Erythroblast (primary cell): ENCODE data around the gene FZD2.

Source experiments
- DNase-seq, 2 experiments: peaks; one replicate each; lab custom pipeline; 2025; lab: John Stamatoyannopoulos, UW
- GATA1 ChIP-seq: IDR thresholded peaks from 2 replicates; pipeline ENCODE4 v1.6.1; 2011; ENCODE audit warnings: low read depth, mild to moderate bottlenecking, control low read depth, low read length, moderate library complexity
- POLR2A ChIP-seq: IDR thresholded peaks from 2 replicates; pipeline ENCODE4 v1.6.1; 2011; ENCODE audit warnings: mild to moderate bottlenecking, low read length

The FZD2 gene

GRCh38 chr17:44602390-44602789, 45.1 kb downstream of the FZD2 start:
- no peak for DNase-seq
- TF ChIP-seq POLR2A (no peak), GATA1 (no peak)

- no peak for TF ChIP-seq POLR2A
Measured at GRCh38 chr17:44602970-44603369, 45.7 kb downstream of the FZD2 start.

GRCh38 chr17:44604116-44604761, 47.0 kb downstream of the FZD2 start:
- no peak for DNase-seq
- TF ChIP-seq POLR2A: no peak
- TF ChIP-seq GATA1: no peak

More at GRCh38 chr17:44602970-44603369, 45.7 kb downstream of the FZD2 start:
- no peak for DNase-seq

GRCh38 chr17:44604768-44605485, 47.6 kb downstream of the FZD2 start:
- no peak for TF ChIP-seq GATA1
- TF ChIP-seq POLR2A: no peak
- DNase-seq: no peak

- TF ChIP-seq GATA1 (no peak), POLR2A (no peak)
- DNase-seq: no peak
Measured at GRCh38 chr17:44606658-44607057, 49.4 kb downstream of the FZD2 start.

- no peak for DNase-seq
- TF ChIP-seq POLR2A: no peak
Measured at GRCh38 chr17:44607836-44608690, 50.8 kb downstream of the FZD2 start.

GRCh38 chr17:44608727-44609435, 51.6 kb downstream of the FZD2 start:
- no peak for TF ChIP-seq POLR2A
- TF ChIP-seq GATA1: no peak
- DNase-seq: no peak

GRCh38 chr17:44610331-44610730, 53.0 kb downstream of the FZD2 start:
- no peak for DNase-seq
- TF ChIP-seq POLR2A (no peak), GATA1 (no peak)
